Measurements from ENCODE around the gene CDK5R1.
"Not testable (repeated sequence)": the region's sequence is repeated elsewhere in the genome, so short reads cannot be mapped to it uniquely, and the experiment has no call there.

The CDK5R1 gene

DNA sequence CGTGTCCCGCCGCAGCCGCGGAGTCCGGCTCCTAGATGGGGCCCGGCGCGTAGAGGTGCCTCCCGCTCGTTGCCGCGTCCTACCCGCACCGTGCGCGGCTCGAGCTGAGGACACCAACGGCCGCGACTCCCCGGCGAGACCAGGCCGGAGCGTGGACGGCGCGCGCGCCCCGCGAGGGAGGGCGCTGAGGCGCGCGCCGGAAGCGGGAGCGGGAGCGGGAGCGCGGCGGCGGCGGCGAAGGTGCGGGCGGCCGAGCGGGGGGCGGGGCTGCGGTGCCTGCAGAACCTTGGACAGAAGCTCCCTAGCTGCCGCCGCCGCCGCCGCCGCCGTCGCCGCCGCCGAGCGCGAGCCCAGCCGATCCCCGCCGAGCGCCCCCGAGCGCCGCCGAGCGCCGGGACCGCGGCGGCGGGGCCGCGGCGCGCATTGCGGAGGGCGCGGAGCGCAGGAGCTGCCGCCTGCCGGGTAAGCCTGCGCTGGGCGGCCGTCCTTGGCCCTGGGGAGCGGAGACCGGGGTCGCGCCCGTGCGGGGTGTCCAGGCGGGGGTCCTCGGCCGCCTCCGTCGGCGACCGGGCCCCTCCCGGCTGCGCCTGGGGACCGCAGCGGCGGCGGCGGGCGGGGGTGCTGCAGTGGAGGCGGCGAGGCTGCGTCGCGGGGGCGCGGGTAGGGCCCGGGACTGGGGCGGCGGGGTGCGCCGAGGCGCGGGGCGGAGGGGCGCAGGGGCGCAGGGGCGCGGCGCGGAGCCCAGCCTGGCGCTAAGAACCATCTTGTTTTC, at the start of gene CDK5R1:
TSS of gene CDK5R1 (plus strand) at position 293 of the 772 bp plus-strand sequence. CDS start 628 bp downstream, outside the sequence.
- DNase-seq = no peak

- DNase-seq = no peak
Observed at GRCh38 chr17:32440722-32441121, 46.1 kb upstream of the CDK5R1 start.

GRCh38 chr17:32441886-32442285, 44.9 kb upstream of the CDK5R1 start:
- DNase-seq = no peak

GRCh38 chr17:32443827-32444300, 42.9 kb upstream of the CDK5R1 start:
- DNase-seq = no peak

GRCh38 chr17:32444301-32445073, 42.3 kb upstream of the CDK5R1 start, which contains the start of gene PSMD11:
PSMD11 (plus strand) TSS chr17:32444510; CDS start chr17:32444524, 14 bp downstream.
- DNase-seq = peak; percentile 87

DNA sequence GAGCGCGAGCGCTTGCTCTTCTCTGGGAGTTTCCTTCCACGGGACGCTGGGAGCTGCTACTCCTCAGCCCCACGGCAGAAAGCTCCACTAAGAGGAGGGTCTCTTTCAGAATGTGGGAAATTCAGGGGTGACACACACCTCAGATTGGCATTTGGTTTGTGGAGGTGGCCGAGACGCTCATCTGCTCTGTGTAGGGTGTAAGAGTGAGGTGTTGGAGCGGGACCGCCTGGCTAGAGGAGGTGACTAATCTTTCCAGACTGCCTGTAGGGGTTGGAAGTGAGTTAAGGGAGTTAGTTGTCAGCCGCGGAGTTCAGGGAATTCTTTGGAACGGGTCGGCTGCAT, 41.7 kb upstream of the CDK5R1 start:
- DNase-seq = no peak

DNA sequence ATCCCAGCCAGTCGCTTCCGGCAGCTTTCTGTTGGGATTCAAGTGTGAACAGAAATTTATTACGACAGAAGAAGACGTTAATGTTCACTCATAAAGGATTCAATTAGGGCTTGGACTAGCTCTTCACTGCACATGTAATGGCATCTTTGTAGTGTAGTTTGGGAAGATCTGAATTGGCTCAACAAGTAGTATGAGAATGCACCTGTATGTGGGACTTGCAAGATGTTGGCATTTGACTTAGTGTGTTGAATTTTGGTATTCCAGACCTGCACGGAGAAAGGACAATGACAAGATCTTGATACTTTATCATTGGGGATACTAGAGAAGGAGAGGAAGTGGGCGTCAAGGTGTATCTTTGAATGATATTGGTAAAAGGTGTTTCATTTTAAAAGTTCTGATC, 41.3 kb upstream of the CDK5R1 start:
- DNase-seq = no peak

- DNase-seq = no peak
Observed at GRCh38 chr17:32445971-32446370, 40.8 kb upstream of the CDK5R1 start.

DNA sequence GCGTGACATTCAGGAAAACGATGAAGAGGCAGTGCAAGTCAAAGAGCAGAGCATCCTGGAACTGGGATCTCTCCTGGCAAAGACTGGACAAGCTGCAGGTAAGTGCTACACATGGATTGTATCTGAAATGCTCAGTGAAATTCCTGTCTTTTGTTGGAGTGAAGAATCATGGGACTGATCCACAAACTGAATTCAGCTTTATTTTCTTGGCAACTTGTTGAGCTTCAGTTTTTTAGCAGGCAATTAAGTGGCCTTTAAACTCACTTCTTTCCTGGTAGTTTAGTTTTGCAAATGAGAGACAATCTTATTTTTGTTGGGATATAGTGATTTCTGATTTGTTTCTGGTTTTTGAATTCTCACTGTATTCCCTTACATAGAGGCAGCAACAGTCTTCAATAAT, 39.8 kb upstream of the CDK5R1 start:
- no peak for DNase-seq

GRCh38 chr17:32449963-32450362, 36.8 kb upstream of the CDK5R1 start:
- DNase-seq = no peak

DNA sequence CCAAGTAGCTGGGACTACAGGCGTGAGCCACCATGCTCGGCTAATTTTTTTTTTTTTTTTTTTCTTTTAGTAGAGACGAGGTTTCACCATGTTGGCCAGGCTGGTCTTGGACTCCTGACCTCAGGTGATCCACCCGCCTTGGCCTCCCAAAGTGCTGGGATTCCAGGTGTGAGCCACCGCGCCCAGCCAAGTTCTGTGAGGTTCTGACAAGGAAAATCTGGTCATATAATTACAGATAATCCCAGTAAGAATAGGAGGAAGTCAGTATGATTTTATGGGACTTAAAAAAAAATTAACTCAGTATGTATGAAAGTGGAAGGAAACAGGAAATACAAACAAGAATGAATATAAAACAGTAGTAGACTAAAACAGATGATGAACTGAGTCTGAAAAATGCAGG, 36.4 kb upstream of the CDK5R1 start:
- not testable (repeated sequence) for DNase-seq

GRCh38 chr17:32451879-32452278, 34.9 kb upstream of the CDK5R1 start:
- no peak for DNase-seq

- DNase-seq = no peak
Observed at GRCh38 chr17:32452281-32452680, 34.5 kb upstream of the CDK5R1 start.

DNA sequence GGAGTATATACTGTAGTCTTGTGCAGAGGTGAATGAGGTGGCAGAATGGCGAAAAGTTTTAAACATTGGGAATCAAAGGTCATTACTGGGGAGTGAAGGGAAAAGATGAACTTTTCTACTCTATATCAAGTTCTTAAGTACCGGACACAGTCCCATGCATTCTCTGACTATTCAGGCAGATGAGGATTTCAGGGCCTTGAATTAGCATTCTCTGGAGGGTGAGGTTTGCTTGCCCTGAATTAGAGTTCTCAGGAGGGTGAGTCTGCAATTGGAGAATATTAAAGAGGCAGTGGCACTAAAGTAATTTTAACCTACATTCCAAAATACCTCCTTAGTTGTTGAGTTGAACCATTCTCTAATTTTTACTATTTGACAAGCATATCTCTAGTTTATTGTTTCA, 33.4 kb upstream of the CDK5R1 start:
- DNase-seq = no peak

DNA sequence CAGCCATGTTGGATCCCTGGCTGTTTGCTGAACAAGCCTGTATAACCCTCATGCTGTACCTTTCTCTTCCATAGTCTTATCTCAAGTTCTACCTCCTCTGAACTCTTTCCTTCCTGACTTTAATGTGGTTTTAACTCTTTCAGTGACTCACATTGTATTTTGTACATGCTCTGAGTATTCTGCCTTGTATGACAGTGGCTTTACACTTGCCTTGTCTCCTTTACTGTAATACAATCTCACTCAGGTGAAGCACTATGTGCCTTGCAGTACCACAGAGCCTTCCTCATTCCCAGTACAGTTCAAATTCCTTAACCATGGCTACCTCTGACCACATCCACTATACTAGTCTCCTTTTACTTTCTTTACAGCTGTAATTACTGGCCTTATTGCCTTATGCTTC, 28.4 kb upstream of the CDK5R1 start:
- DNase-seq = no peak

DNA sequence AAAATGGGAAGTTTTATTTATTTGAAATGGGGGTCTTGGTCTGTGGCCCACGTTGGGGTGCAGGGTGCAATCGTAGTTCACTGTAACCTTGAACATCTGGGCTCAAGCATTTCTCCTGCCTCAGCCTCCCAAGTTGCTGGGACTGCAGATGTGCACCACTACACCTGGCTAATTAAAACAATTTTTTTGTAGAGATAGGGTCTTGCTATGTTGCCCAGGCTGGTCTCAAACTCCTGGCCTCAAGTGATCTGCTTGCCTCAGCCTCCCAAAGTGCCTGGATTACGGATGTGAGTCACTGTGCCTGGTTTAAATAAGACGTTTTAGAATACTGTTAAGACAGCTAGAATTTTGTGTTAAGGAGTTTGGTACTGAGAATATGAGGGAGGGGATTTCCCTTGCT, 26.7 kb upstream of the CDK5R1 start:
- no peak for DNase-seq

- no peak for DNase-seq
Observed at GRCh38 chr17:32461498-32461852, 25.3 kb upstream of the CDK5R1 start.

- no peak for DNase-seq
Observed at GRCh38 chr17:32461853-32462617, 24.8 kb upstream of the CDK5R1 start.

DNA sequence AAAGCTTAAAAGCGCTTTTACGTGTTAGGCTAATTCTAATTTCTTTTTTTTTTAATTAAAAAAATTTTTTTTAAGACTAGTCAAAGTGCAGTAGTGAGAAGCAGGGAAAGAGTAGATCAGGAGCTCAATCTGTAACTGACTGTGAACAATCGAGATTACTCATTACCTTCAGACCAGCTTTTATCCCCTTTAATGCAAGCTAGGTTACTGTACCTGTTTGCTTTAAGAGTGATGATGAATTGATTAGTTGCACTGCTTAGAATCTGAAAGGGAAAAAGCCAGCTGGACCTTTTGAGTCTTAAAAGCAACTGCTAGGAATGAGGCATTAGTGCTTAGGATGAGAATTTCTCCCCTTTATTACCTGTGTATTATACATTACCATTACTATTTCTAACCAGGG, 23.5 kb upstream of the CDK5R1 start:
- DNase-seq = no peak

GRCh38 chr17:32464374-32464773, 22.4 kb upstream of the CDK5R1 start:
- no peak for DNase-seq

GRCh38 chr17:32467949-32468348, 18.8 kb upstream of the CDK5R1 start:
- DNase-seq = no peak

GRCh38 chr17:32470405-32471167, 16.2 kb upstream of the CDK5R1 start:
- DNase-seq = no peak

DNA sequence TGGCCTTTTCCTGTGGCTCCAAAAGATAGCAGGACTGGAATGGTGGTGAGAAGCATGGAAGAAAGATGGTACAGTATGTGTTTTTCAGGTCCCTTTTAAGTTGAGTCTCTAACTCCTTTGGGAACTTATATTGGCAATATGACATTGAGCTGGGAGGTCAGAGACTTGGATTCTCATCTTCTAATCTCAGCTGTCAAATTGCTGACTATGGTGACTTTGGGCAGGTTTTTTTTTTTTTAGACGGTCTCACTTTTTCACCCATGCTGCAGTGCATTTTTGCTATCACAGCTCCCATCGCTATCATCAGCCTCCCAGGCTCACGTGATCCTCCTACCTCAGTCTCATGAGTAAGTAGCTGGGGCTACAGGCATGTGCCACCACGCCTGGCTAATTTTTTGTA, 15.1 kb upstream of the CDK5R1 start:
- DNase-seq = no peak
